Activated CD8-positive, alpha-beta T cell treated with anti-CD3 and anti-CD28 coated beads for 36 hours (primary cell): Measurements from ENCODE around the gene ATP4A. TPM values are rescaled to one million over a fixed set of nuclear protein-coding genes. Genes with fewer than 3 reads are reported as not detected.

Experiments
- ATAC-seq: fragments of 200-7000 bp; cut with Tn5 transposase; one replicate; pipeline ENCODE4 v1.10.0; 2021; ENCODE audit warnings: mild to moderate bottlenecking, moderate library complexity
- CTCF ChIA-PET: fragments of 350-600 bp; sonication (Branson Sonifier 250); formaldehyde crosslinking; loops from one replicate; lab custom pipeline; 2021; ENCODE audit warnings: antibody characterized with exemption; lab: Charles Lee
- POLR2A ChIA-PET: fragments of 350-600 bp; sonication (Branson Sonifier 250); formaldehyde crosslinking; loops from one replicate; lab custom pipeline; 2021; ENCODE audit warnings: antibody characterized with exemption; lab: Charles Lee
- DNase-seq: peaks from one replicate; pipeline ENCODE4 v3.0.0-alpha.2; 2020
- H3K27ac Mint-ChIP-seq: one replicate; pipeline ENCODE4 v1.8.0; 2021; ENCODE audit warnings: mild to moderate bottlenecking, mixed read lengths
- H3K27me3 Mint-ChIP-seq: one replicate; pipeline ENCODE4 v1.8.0; 2021; ENCODE audit warnings: mixed read lengths
- H3K36me3 Mint-ChIP-seq: one replicate; pipeline ENCODE4 v1.8.0; 2021; ENCODE audit warnings: low read depth, mixed read lengths
- H3K4me1 Mint-ChIP-seq: one replicate; pipeline ENCODE4 v1.8.0; 2021; ENCODE audit warnings: low read depth, mixed read lengths
- H3K4me3 Mint-ChIP-seq: one replicate; pipeline ENCODE4 v1.8.0; 2021; ENCODE audit warnings: mild to moderate bottlenecking, moderate library complexity, mixed read lengths
- H3K9me3 Mint-ChIP-seq: one replicate; pipeline ENCODE4 v1.8.0; 2021; ENCODE audit warnings: mixed read lengths
- CTCF ChIP-seq: fragments of 200-600 bp; IDR thresholded peaks from one replicate; pipeline ENCODE4 v1.8.0; 2022; ENCODE audit warnings: antibody characterized with exemption, mild to moderate bottlenecking
- intact Hi-C: fragments of 100-400 bp; cut with micrococcal nuclease; formaldehyde crosslinking; loops from one replicate; pipeline ENCODE4 v1.10.0; 2022
- total RNA-seq, 2 experiments: library from RNA; stranded (reverse); gene quantifications; one replicate each; pipeline ENCODE4 v1.2.3, GENCODE V29; 2021

Gene ATP4A
- total RNA-seq, 2 experiments from 2014 or later, result not detected

- ChIA-PET CTCF (interaction anchor here (0.6 to 1.4 kb wide), 4 partner anchors 11 to 171 kb away, joined by 3 to 7 read pairs (median 4); no protein-coding TSS in a partner anchor), POLR2A (interaction anchor here (0.7 kb wide), 1 partner anchor 11 kb away, joined by 3 read pairs; no protein-coding TSS in a partner anchor)
- no peak for ATAC-seq
- no peak for DNase-seq
- H3K27me3 Mint-ChIP-seq, result peaks cover 2% of the 10 kb centered on the region
- intact Hi-C loops, result no loop called here
- H3K36me3 Mint-ChIP-seq, result no peaks in the 10 kb centered on the region
- H3K27ac Mint-ChIP-seq, result no peak overlapping the region
- no peak overlapping the region for H3K4me3 Mint-ChIP-seq
- TF ChIP-seq CTCF, result no peak
- no peaks in the 10 kb centered on the region for H3K9me3 Mint-ChIP-seq
- H3K4me1 Mint-ChIP-seq, result no peaks in the 10 kb centered on the region
These were observed 42.2 kb downstream of the ATP4A start for GRCh38 chr19:35521124-35521743.

DNA sequence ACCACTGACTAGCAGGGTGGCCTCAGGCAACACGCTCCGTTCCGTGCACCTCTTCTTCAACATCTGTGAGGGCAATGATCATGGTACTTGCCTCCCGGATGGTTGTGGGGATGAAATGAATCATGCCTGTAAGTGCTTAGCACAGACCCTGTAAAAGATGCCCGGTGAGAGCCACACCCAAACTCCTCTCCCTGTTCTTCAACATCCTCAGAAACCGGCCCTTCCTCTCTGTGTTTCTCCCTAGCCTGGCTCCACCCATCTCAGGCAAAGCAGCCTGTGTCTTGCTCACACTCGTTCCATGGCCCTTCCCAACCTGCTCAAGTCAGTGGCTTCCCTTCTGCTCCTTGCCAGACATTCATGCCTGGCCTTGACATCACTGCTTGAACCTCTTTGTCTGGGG lies 44.2 kb downstream of the ATP4A start:
- Mint-ChIP-seq H3K27me3 (peaks cover 3% of the 10 kb centered on the region), H3K4me1 (no peaks in the 10 kb centered on the region), H3K4me3 (no peak overlapping the region), H3K9me3 (no peaks in the 10 kb centered on the region), H3K27ac (no peak overlapping the region), H3K36me3 (no peaks in the 10 kb centered on the region)
- CTCF ChIA-PET, result interaction anchor here (1.2 to 2.3 kb wide), 2 partner anchors 9 to 161 kb away, joined by 3 to 10 read pairs; partner anchors contain the start of gene FFAR3
- no peak for TF ChIP-seq CTCF
- ATAC-seq, result no peak
- POLR2A ChIA-PET, result interaction anchor here (0.6 kb wide), 1 partner anchor 402 kb away, joined by 4 read pairs; no protein-coding TSS in a partner anchor
- DNase-seq, result no peak
- intact Hi-C loops, result no loop called here

GRCh38 chr19:35518313-35518712 lies 45.1 kb downstream of the ATP4A start:
- H3K9me3 Mint-ChIP-seq, result no peaks in the 10 kb centered on the region
- DNase-seq, result no peak
- H3K27ac Mint-ChIP-seq, result no peak overlapping the region
- no peak overlapping the region for H3K4me3 Mint-ChIP-seq
- no peak for ATAC-seq
- H3K27me3 Mint-ChIP-seq, result peaks cover 5% of the 10 kb centered on the region
- no peaks in the 10 kb centered on the region for H3K36me3 Mint-ChIP-seq
- ChIA-PET CTCF (interaction anchor here (2.3 kb wide), 1 partner anchor 8 kb away, joined by 10 read pairs; no protein-coding TSS in a partner anchor), POLR2A (no interaction called here)
- no peaks in the 10 kb centered on the region for H3K4me1 Mint-ChIP-seq
- intact Hi-C loops, result no loop called here
- no peak for TF ChIP-seq CTCF

- intact Hi-C loops, result no loop called here
- Mint-ChIP-seq H3K4me1 (no peaks in the 10 kb centered on the region), H3K4me3 (no peak overlapping the region), H3K27me3 (peaks cover 9% of the 10 kb centered on the region), H3K9me3 (no peaks in the 10 kb centered on the region), H3K36me3 (no peaks in the 10 kb centered on the region), H3K27ac (no peak overlapping the region)
- ChIA-PET POLR2A (no interaction called here), CTCF (no interaction called here)
- ATAC-seq, result no peak
- no peak for TF ChIP-seq CTCF
- DNase-seq, result no peak
These were observed 46.1 kb downstream of the ATP4A start for GRCh38 chr19:35517342-35517741.

DNA sequence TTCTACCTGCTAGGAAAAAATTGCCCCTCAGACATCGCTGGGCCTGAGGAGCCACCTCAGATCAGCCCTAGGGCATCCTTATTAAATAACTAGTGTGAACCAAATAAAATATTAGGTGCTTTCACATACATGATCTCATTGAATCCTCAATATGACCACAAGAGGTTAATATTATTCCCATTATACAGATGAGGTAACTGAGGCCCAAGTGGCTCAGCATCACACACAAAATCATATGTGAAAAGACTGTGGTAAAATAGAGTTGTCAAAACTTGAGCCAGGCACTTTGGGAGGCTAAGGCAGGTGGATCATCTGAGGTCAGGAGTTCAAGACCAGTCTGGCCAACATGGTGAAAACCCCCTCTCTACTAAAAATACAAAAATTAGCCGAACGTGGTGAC lies 47.1 kb downstream of the ATP4A start:
- Mint-ChIP-seq H3K4me3 (no peak overlapping the region), H3K27me3 (peaks cover 13% of the 10 kb centered on the region), H3K36me3 (no peaks in the 10 kb centered on the region), H3K27ac (no peak overlapping the region), H3K9me3 (no peaks in the 10 kb centered on the region), H3K4me1 (no peaks in the 10 kb centered on the region)
- DNase-seq, result no peak
- ChIA-PET CTCF (interaction anchor here (0.7 to 1.4 kb wide), 2 partner anchors 10 to 67 kb away, joined by 3 read pairs; no protein-coding TSS in a partner anchor), POLR2A (no interaction called here)
- no peak for ATAC-seq
- intact Hi-C loops, result no loop called here
- TF ChIP-seq CTCF, result no peak
